BLaER1 (cell line): ENCODE data around the gene FAM110A.
A peak's percentile ranks its signal among the peaks of the same experiment; 100 is the strongest.
"Not testable (repeated sequence)": the region's sequence is repeated elsewhere in the genome, so short reads cannot be mapped to it uniquely, and the experiment has no call there.

Experiments used
- H3K27ac ChIP-seq: shearing (Covaris generic); formaldehyde crosslinking; 2 replicates; pipeline ENCODE4 v1.8.1; 2022
- H3K27me3 ChIP-seq: shearing (Covaris generic); formaldehyde crosslinking; 2 replicates; pipeline ENCODE4 v1.8.1; 2022
- H3K36me3 ChIP-seq: shearing (Covaris generic); formaldehyde crosslinking; 2 replicates; pipeline ENCODE4 v1.8.1; 2022
- H3K4me1 ChIP-seq: shearing (Covaris generic); formaldehyde crosslinking; 2 replicates; pipeline ENCODE4 v1.8.1; 2022
- H3K4me2 ChIP-seq: shearing (Covaris generic); formaldehyde crosslinking; 2 replicates; pipeline ENCODE4 v1.8.1; 2022
- H3K4me3 ChIP-seq: shearing (Covaris generic); formaldehyde crosslinking; 2 replicates; pipeline ENCODE4 v1.8.1; 2022
- H3K9ac ChIP-seq: shearing (Covaris generic); formaldehyde crosslinking; 2 replicates; pipeline ENCODE4 v1.8.1; 2022
- H3K9me3 ChIP-seq: shearing (Covaris generic); formaldehyde crosslinking; 2 replicates; pipeline ENCODE4 v1.8.1; 2022
- H4K20me1 ChIP-seq: shearing (Covaris generic); formaldehyde crosslinking; 2 replicates; pipeline ENCODE4 v1.8.1; 2022
- Cebpa-rat ChIP-seq: shearing (Covaris generic); IDR thresholded peaks from 2 replicates; pipeline ENCODE4 v1.8.1; 2022

Gene FAM110A

GRCh38 chr20:890666-891057, 57.1 kb downstream of the FAM110A start:
- peak overlapping the region; percentile 85 for H3K4me2 ChIP-seq
- peaks cover 44% of the 10 kb centered on the region for H4K20me1 ChIP-seq
- no peak overlapping the region for H3K27ac ChIP-seq
- H3K27me3 ChIP-seq, result no peaks in the 10 kb centered on the region
- TF ChIP-seq Cebpa-rat, result no peak
- no peaks in the 10 kb centered on the region for H3K36me3 ChIP-seq
- H3K4me3 ChIP-seq, result no peak overlapping the region
- H3K9me3 ChIP-seq, result no peaks in the 10 kb centered on the region
- H3K4me1 ChIP-seq, result peaks cover 71% of the 10 kb centered on the region
- H3K9ac ChIP-seq, result no peak overlapping the region

- TF ChIP-seq Cebpa-rat, result no peak
- peak overlapping the region; percentile 85 for H3K4me2 ChIP-seq
- no peak overlapping the region for H3K27ac ChIP-seq
- H3K4me1 ChIP-seq, result peaks cover 66% of the 10 kb centered on the region
- no peaks in the 10 kb centered on the region for H3K27me3 ChIP-seq
- no peaks in the 10 kb centered on the region for H3K9me3 ChIP-seq
- no peaks in the 10 kb centered on the region for H3K36me3 ChIP-seq
- no peak overlapping the region for H3K4me3 ChIP-seq
- peaks cover 43% of the 10 kb centered on the region for H4K20me1 ChIP-seq
- H3K9ac ChIP-seq, result no peak overlapping the region
Observed at GRCh38 chr20:891058-891705, 57.7 kb downstream of the FAM110A start.

DNA sequence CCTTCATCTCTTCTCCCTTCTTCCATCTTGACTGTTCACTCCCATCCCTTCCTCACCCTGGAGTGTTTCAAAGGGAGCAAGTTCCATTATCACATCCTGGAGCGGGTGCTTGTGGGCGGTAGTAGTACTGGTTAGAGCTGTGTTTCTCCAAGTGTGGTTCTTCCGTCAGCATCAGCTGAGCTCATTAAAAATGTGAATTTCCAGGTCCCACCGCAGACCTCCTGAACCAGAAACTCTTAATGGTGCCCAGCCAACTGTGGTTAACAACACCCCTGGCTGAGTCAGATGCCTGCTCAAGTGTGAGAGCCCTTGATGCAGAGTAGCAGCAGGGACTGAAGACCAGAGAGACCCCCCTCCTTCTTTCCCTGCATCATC, 58.2 kb downstream of the FAM110A start:
- Histone ChIP-seq H3K4me3 (0 out of 2 replicates have a peak overlapping the region, but pooled peaks have one; percentile 19), H3K9ac (no peak overlapping the region), H3K4me2 (peak overlapping the region; percentile 85), H3K27me3 (no peaks in the 10 kb centered on the region), H4K20me1 (peaks cover 43% of the 10 kb centered on the region), H3K27ac (no peak overlapping the region), H3K9me3 (no peaks in the 10 kb centered on the region), H3K4me1 (peaks cover 63% of the 10 kb centered on the region), H3K36me3 (no peaks in the 10 kb centered on the region)
- TF ChIP-seq Cebpa-rat, result no peak

GRCh38 chr20:892371-892770, 58.9 kb downstream of the FAM110A start:
- not testable (repeated sequence) for H3K27me3 ChIP-seq, H3K27ac ChIP-seq, H3K9me3 ChIP-seq, H3K36me3 ChIP-seq, H3K4me3 ChIP-seq, H3K9ac ChIP-seq
- H3K4me2 ChIP-seq, result peak overlapping the region; percentile 85
- peaks cover 43% of the 10 kb centered on the region for H4K20me1 ChIP-seq
- peaks cover 63% of the 10 kb centered on the region for H3K4me1 ChIP-seq
